Measurements from ENCODE around the gene CAMK1D.

The CAMK1D gene

GRCh38 chr10:12566161-12567115, 217.1 kb downstream of the CAMK1D start:
- peak; percentile 62 for DNase-seq

GRCh38 chr10:12568391-12569009, 219.2 kb downstream of the CAMK1D start:
- no peak for DNase-seq

- DNase-seq, result no peak
Measured at GRCh38 chr10:12572281-12572680, 222.9 kb downstream of the CAMK1D start.

- no peak for DNase-seq
Measured at GRCh38 chr10:12577610-12578009, 228.3 kb downstream of the CAMK1D start.

GRCh38 chr10:12579954-12580858, 230.9 kb downstream of the CAMK1D start:
- no peak for DNase-seq

- DNase-seq, result no peak
Measured at GRCh38 chr10:12583891-12584595, 234.7 kb downstream of the CAMK1D start.

- DNase-seq, result no peak
Measured at GRCh38 chr10:12586741-12587140, 237.4 kb downstream of the CAMK1D start.

GRCh38 chr10:12587451-12587888, 238.1 kb downstream of the CAMK1D start:
- no peak for DNase-seq

- no peak for DNase-seq
Measured at GRCh38 chr10:12588091-12588860, 238.9 kb downstream of the CAMK1D start.

GRCh38 chr10:12589291-12589690, 239.9 kb downstream of the CAMK1D start:
- no peak for DNase-seq

- no peak for DNase-seq
Measured at GRCh38 chr10:12589791-12590190, 240.4 kb downstream of the CAMK1D start.

- no peak for DNase-seq
Measured at GRCh38 chr10:12590675-12591659, 241.6 kb downstream of the CAMK1D start.

GRCh38 chr10:12592967-12593366, 243.6 kb downstream of the CAMK1D start:
- no peak for DNase-seq

- DNase-seq, result peak; percentile 37
Measured at GRCh38 chr10:12594448-12594944, 245.1 kb downstream of the CAMK1D start.

GRCh38 chr10:12595936-12596576, 246.7 kb downstream of the CAMK1D start:
- no peak for DNase-seq

- no peak for DNase-seq
Measured at GRCh38 chr10:12597176-12597575, 247.8 kb downstream of the CAMK1D start.

- DNase-seq, result no peak
Measured at GRCh38 chr10:12597788-12598765, 248.7 kb downstream of the CAMK1D start.

GRCh38 chr10:12600652-12601051, 251.3 kb downstream of the CAMK1D start:
- no peak for DNase-seq
